Measurements from ENCODE around the gene MAGEB10.
"Not testable (repeated sequence)": the region's sequence is repeated elsewhere in the genome, so short reads cannot be mapped to it uniquely, and the experiment has no call there.

MAGEB10 gene, protein sequence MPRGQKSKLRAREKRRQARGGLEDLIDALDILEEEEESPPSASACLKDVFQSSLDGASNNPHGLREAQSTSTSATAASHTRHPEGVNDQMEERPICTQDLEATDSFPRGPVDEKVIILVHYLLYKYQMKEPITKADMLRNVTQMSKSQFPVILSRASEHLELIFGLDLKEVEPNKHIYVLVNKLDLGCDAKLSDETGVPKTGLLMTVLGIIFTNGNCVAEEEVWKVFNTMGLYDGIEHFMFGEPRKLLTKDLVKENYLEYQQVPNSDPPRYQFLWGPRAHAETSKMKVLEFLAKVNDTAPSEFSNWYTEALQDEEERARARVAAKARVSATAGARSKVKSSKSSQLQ

DNA sequence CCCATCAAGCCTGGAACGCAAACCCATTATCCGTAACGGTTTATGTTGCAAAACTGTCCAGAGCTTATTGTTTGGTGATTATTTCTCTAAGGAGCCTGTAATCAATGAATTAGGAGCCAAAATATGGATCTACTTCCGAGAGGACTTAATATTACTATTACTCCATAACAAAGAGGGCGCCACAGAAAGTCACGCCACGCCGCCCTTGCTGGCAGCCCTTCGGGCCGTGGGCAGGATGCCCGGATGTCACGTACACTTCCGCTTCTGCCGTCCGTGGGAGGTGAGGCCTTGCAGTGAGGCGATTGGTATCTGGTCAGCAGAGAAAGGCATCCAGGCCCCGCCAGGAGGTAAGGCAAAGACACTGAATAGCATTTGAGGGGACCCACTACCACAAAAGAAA, at the start of gene MAGEB10:
MAGEB10 (plus strand) TSS at position 301 of the 400 bp plus-strand sequence. CDS start 13,317 bp downstream, outside the sequence.
- DNase-seq = no peak

DNA sequence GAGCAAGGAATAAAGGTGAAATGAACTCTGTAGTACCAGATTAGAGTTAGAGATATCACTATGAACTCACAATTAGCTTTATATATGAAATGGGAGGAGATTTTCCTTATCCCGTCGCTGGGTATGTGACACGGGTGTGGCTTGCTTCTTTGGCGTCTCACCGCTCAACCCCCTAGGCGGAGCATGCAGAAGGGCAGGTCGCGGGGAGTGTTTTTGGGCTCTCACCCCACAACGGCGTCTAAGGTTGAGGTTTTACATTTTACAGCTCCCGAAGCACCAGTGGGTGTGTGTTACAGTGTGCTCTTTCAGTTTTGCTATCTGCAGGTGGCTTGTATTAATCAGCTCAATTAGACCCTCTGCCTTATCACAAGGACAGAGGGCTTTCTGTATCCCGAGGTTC, 42.1 kb upstream of the MAGEB10 start:
- DNase-seq = no peak

GRCh38 chrX:27767387-27767786, 40.4 kb upstream of the MAGEB10 start:
- no peak for DNase-seq

DNA sequence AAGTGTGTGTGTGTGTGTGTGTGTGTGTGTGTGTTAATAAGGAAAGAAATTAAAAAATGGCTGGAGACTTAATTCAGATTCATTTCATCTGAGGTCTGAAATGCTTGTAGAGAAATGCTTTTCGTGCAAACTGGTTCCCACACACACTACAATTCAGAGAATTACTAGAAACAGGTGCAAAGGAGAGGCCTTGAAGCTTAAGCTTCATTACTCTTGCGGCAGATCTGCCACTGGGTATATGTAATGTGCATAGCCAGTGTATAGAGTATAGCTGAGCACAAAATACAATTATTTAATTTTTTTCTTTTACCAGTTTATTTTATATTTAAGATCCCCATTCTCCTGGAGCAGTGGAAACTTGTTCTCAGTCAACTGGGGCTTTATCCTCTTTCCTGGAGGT, 31.8 kb upstream of the MAGEB10 start:
- no peak for DNase-seq

GRCh38 chrX:27796640-27797257, 11.0 kb upstream of the MAGEB10 start:
- DNase-seq = no peak

DNA sequence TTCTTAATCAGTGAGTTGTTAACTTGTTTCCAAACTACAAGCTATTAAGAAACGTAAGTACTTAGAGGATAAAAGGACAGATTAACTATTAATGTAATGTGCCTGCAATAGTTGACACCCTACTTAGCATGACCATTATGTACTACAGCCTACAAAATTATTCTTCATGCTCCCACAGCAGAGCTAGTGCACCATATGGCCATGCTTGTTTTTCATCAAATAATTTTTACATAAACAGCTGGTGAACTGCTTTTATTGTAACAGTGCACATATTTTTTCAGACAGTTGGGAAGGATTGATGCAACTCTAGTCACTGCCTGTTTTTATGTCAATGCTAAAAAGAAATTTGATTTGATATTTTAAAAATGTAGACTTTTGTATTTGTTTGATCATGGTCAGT, 10.2 kb upstream of the MAGEB10 start:
- DNase-seq = no peak

DNA sequence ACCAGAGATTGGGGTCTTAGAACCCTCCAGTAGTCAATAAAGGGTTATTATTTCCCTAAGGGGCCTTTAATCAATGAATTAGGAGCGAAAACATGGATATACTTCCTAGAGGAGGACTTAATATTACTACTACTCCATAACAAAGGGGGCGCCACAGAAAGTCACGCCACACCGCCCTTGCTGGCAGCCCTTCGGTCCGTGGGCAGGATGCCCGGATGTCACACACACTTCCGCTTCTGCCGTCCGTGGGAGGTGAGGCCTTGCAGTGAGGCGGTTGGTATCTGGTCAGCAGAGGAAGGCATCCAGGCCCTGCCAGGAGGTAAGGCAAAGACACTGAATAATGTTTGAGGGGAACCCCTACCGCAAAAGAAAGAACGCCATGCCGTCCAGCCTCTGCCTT, 436 bp downstream of the MAGEB10 start:
- no peak for DNase-seq

- not testable (repeated sequence) for DNase-seq
These were observed 1.4 kb downstream of the MAGEB10 start for GRCh38 chrX:27808991-27809859.

DNA sequence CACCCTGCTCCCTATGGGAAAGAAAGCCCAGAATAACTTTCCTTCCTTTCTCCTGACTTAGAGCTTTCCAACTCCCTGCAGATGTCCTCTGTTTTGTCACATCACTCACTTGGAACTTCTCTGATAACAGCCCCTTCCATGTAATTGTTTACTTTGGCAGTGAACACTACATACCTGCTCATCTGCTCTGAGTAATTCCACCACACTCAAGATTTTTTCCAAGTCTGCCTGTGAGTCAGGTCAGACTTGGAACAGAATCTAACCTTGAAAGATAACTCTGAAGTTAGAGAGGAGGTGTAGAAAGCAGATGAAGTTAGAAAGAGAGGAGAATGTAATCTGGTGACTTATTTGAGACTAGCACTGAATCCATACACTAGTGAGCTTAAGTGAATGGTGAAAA, 7.4 kb downstream of the MAGEB10 start:
- DNase-seq = no peak

DNA sequence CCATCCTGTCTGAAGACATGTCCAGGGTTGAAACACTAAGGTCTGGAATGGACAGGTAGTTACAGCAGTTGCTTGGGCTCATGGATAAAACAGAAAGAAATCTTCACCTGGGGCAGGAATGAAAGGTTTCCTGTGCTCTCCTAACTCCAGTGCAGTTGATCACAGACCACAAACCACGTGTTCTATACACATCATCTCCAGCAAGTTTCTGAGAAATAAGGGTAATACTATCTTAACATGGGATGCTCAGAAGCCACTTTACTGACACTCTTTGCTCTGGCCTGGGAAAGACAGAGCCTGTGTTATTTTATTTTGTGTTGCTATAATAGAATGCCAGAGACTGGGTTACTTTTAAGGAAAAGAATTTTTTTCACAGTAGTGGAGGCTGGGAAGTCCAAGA, 16.0 kb downstream of the MAGEB10 start:
- DNase-seq = no peak

GRCh38 chrX:27838185-27838584, 30.4 kb downstream of the MAGEB10 start:
- no peak for DNase-seq

DNA sequence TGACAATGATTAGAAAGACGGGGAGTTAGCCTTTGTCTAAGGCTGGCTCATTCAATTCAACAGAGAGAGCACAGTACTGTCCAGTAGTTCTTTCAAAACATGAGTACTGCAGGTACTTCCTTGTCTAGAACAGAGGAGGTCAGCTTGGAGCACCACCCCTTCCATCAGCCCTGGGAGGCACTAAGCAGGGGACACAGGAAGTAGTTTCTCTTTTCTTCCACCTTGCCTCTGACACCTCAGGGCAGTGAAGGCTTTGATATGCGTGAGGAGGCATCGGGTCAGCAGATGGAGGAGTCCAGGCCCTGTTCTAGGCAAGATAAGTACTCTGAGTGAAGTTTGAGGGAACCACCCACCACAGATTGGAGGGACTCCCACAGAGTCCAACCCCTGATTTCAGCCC, 33.1 kb downstream of the MAGEB10 start:
- no peak for DNase-seq

DNA sequence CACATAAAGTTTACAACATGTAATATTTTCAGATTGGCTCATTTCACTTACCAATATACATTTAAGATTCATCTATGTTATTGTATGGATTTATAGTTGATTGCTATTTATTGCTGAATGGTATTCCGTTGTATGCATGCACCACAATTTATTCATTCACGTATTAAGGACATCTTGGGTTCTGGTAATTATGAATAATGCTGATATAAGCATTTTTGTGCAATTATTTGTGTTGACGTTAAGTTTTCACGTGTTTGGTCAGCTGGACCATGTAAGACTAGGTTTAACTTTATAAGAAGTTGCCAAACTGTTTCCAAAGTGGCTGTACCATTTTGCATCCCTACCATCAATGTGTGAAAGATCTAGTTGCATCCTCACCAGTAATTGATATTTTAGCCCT, 35.1 kb downstream of the MAGEB10 start:
- DNase-seq = no peak

GRCh38 chrX:27860337-27860736, 52.5 kb downstream of the MAGEB10 start:
- DNase-seq = no peak

GRCh38 chrX:27863809-27864208, 56.0 kb downstream of the MAGEB10 start:
- DNase-seq = no peak
